Endothelial cell (in vitro differentiated cells): ENCODE data around the gene AHDC1. TPM values are rescaled to one million over a fixed set of nuclear protein-coding genes. Genes with fewer than 3 reads are reported as not detected.

Experiments
- DNase-seq: peaks from one replicate; pipeline ENCODE4 v3.0.0; 2021; ENCODE audit warnings: low spot score
- H3K27ac Mint-ChIP-seq: one replicate; pipeline ENCODE4 v1.8.0; 2021; ENCODE audit warnings: mixed read lengths, inconsistent platforms; ENCODE audit not compliant: unreplicated experiment
- H3K27me3 Mint-ChIP-seq: one replicate; pipeline ENCODE4 v1.8.0; 2021; ENCODE audit warnings: mild to moderate bottlenecking, moderate library complexity, mixed read lengths, inconsistent platforms; ENCODE audit not compliant: unreplicated experiment
- H3K36me3 Mint-ChIP-seq: one replicate; pipeline ENCODE4 v1.8.0; 2021; ENCODE audit warnings: mild to moderate bottlenecking, low read depth, mixed read lengths, inconsistent platforms; ENCODE audit not compliant: unreplicated experiment
- H3K4me1 Mint-ChIP-seq: one replicate; pipeline ENCODE4 v1.8.0; 2021; ENCODE audit warnings: mild to moderate bottlenecking, mixed read lengths, inconsistent platforms; ENCODE audit not compliant: unreplicated experiment
- H3K4me3 Mint-ChIP-seq: one replicate; pipeline ENCODE4 v1.8.0; 2021; ENCODE audit warnings: mild to moderate bottlenecking, mixed read lengths, inconsistent platforms; ENCODE audit not compliant: unreplicated experiment
- H3K9me3 Mint-ChIP-seq: one replicate; pipeline ENCODE4 v1.8.0; 2021; ENCODE audit warnings: mixed read lengths, inconsistent platforms; ENCODE audit not compliant: unreplicated experiment
- total RNA-seq: library from RNA; stranded (reverse); fragmentation: NEBNext Ultra II Directional; extraction: Animal tissue kit (Norgen Biotek cat#: 25700); gene quantifications from one replicate; pipeline ENCODE4 v1.2.1, GENCODE V29; 2021; ENCODE audit not compliant: unreplicated experiment
- TF ChIP-seq, protein P1 (sequence below): fragments of 200-600 bp; sonication (generic); IDR thresholded peaks from one replicate; pipeline ENCODE4 v1.5.0; 2021; ENCODE audit warnings: antibody characterized with exemption; ENCODE audit not compliant: unreplicated experiment

Gene AHDC1
- total RNA-seq, 1 donor from 2014 or later = 48.0 TPM

DNA sequence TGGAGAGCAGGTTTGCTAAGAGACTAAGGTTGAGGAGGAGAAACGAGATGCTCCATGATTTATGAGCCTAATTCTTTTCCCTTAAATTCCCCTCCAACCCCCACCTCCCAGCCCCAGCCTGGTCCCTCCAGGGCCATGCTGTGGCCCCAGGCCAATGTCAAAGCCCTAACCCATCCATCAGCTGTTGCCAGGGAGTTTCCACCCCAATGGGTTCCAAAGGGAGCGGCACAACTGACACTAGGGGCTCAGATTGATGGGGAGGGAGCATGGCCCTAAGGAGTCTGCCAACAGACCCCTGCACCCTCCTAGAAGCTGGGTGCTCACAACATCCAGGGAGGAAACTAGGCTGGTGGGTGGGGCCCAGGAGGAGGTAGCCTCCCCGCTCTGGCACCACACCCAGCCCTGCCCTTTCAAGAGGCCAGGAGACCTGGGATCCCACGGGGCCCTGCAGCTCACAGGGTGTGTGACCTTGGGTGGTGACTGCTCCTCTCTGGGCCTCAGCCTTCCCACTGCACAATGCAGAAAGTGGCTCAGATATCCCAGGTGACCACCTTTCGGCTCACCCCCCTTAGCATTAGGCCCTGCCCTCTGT lies 12.9 kb downstream of the AHDC1 start:
- Mint-ChIP-seq H3K9me3 (no peaks in the 10 kb centered on the region), H3K27ac (no peak overlapping the region), H3K4me3 (no peak overlapping the region), H3K4me1 (peaks cover 4% of the 10 kb centered on the region), H3K27me3 (no peaks in the 10 kb centered on the region), H3K36me3 (no peaks in the 10 kb centered on the region)
- DNase-seq = no peak
- TF ChIP-seq, protein P1, sequence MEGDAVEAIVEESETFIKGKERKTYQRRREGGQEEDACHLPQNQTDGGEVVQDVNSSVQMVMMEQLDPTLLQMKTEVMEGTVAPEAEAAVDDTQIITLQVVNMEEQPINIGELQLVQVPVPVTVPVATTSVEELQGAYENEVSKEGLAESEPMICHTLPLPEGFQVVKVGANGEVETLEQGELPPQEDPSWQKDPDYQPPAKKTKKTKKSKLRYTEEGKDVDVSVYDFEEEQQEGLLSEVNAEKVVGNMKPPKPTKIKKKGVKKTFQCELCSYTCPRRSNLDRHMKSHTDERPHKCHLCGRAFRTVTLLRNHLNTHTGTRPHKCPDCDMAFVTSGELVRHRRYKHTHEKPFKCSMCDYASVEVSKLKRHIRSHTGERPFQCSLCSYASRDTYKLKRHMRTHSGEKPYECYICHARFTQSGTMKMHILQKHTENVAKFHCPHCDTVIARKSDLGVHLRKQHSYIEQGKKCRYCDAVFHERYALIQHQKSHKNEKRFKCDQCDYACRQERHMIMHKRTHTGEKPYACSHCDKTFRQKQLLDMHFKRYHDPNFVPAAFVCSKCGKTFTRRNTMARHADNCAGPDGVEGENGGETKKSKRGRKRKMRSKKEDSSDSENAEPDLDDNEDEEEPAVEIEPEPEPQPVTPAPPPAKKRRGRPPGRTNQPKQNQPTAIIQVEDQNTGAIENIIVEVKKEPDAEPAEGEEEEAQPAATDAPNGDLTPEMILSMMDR = no peak

DNA sequence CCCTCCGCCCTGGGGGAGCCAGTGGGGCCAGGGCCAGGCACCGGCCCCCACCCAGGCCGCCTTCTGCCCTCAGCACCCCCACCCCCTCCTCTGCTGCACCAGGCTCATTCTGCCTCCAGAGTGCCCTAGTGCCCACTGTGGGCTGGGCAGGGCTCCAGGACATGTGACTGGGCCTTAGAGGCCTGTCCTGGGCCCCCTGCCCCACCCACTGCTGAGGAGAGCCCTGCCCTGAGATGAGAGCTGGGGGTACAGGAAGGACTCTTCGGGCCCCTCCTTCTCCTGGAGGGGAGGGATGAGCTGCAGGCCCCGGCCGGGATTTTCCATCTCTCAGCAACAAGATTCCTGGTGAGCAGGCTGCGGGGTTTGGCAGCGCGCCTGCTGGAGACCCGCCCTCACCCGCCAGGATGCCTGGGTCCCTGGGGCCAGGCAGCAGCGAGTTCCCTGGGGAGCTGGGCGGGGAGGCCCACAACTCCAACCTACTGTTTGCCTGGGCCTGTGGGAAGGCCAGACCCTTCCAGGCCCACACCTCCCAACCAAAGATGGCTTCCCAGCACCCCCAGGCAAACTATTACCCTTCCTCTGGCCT lies 14.0 kb downstream of the AHDC1 start:
- no peak for DNase-seq
- no peaks in the 10 kb centered on the region for H3K9me3 Mint-ChIP-seq
- no peaks in the 10 kb centered on the region for H3K27me3 Mint-ChIP-seq
- H3K4me1 Mint-ChIP-seq = peaks cover 4% of the 10 kb centered on the region
- H3K27ac Mint-ChIP-seq = no peak overlapping the region
- no peaks in the 10 kb centered on the region for H3K36me3 Mint-ChIP-seq
- TF ChIP-seq, protein P1 = no peak
- H3K4me3 Mint-ChIP-seq = no peak overlapping the region

DNA sequence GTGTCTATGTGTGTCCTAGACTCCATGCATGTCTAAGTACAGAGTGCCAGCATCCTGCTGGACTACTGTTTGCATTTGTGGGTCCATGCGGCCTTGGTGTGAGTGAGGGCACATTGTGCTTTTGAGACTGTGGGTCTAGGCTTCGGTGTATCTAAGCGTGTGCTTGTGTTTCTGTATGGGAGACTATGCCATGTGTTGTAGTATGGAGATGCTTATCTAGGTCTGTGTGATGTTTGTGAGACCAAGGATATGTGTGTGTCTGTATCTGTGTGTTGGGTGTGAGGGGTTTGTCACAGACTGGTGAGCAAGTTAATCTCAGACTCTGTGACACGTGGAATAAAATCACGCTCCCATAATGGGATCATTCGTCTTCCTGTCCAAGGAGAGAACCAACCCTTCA lies 14.5 kb downstream of the AHDC1 start:
- DNase-seq = no peak
- H3K36me3 Mint-ChIP-seq = no peaks in the 10 kb centered on the region
- peaks cover 4% of the 10 kb centered on the region for H3K4me1 Mint-ChIP-seq
- H3K9me3 Mint-ChIP-seq = no peaks in the 10 kb centered on the region
- H3K27me3 Mint-ChIP-seq = no peaks in the 10 kb centered on the region
- TF ChIP-seq, protein P1 = no peak
- no peak overlapping the region for H3K4me3 Mint-ChIP-seq
- H3K27ac Mint-ChIP-seq = no peak overlapping the region

DNA sequence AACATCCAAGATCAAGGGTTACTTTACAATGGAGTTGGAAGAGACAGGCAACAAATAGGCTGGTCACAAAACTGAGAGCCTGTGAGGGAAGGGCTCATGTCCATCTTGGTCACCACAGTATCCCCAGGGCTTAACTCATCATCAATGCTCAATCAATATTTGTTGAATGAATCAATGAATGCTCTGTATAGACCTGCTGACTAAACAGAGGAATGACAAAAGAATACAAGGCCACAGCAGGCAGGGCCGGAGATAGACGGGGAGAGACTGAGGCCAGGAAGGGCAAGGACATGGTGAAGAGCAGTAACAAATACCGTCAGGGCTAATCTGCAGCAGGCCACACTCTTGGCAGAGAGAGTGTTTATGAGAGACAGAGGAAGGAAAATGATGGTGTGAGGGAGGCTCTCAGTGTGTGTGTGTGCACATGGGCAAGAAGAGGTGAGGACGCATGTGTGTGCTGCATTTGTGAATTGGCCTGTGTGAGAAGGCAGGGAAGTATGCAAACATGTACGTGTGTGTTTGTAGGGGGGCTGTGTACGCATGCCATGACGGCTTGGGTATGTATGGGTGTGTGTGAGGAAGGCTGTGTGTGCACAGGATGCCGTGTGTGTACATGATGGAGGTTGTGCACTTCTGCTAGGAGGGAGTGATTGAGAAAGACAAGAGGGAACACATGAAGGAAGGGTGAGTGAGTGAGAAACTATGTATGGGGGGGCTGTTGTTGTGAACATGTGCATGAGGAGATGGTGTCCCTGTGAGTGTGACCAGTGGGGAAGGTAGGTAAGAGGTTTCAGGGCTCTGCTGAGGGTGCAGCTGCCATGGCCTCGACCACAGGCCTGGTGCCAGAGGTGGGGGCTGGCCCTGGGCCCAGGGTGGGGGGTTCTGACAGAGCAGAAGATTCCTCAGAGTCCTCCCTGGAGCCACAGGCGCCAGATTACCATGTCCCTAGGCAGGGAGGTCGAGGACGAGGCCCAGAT lies 15.4 kb downstream of the AHDC1 start:
- Mint-ChIP-seq H3K36me3 (no peaks in the 10 kb centered on the region), H3K9me3 (no peaks in the 10 kb centered on the region), H3K27me3 (no peaks in the 10 kb centered on the region), H3K4me3 (no peak overlapping the region), H3K4me1 (no peaks in the 10 kb centered on the region), H3K27ac (no peak overlapping the region)
- TF ChIP-seq, protein P1 = no peak
- no peak for DNase-seq

DNA sequence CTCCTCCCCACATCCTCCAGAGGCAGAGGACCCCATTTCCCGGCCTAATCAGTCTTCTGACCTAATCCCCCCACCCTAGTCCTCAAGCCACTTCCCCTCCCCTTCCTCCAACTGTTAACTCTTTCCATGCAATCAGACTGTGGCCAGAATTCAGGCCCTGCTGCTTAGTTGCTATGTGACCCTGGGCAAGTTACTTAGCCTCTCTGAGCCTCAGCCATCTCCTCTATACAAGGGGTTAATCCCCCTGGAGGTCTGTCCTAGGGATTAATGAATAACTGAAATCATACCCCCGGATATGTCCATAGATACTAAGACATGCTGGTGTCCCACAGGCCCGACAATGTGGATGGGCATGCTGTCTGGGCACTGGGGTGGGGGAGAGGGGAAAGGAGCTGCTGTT lies 18.3 kb downstream of the AHDC1 start:
- H3K9me3 Mint-ChIP-seq = no peaks in the 10 kb centered on the region

More for the DNA sequence above, 18.3 kb downstream of the AHDC1 start:
- H3K36me3 Mint-ChIP-seq = peaks cover 5% of the 10 kb centered on the region
- peaks cover 3% of the 10 kb centered on the region for H3K27me3 Mint-ChIP-seq
- no peak overlapping the region for H3K4me3 Mint-ChIP-seq
- DNase-seq = no peak
- no peaks in the 10 kb centered on the region for H3K4me1 Mint-ChIP-seq
- H3K27ac Mint-ChIP-seq = no peak overlapping the region
- TF ChIP-seq, protein P1 = no peak
